Neural progenitor cell (in vitro differentiated cells): ENCODE data around the gene VIPR1.

Experiments used
- EZH2 ChIP-seq: fragments of 200-600 bp; sonication (generic); IDR thresholded peaks from 2 replicates; pipeline ENCODE4 v1.6.1; 2017; ENCODE audit warnings: antibody characterized with exemption, mild to moderate bottlenecking, moderate library complexity
- EZH2phosphoT487 ChIP-seq: fragments of 200-600 bp; sonication (generic); IDR thresholded peaks from 2 replicates; pipeline ENCODE4 v1.6.1; 2017; ENCODE audit warnings: antibody characterized with exemption
- TF ChIP-seq, protein P1 (sequence below): fragments of 200-600 bp; sonication (generic); IDR thresholded peaks from 2 replicates; pipeline ENCODE4 v1.5.1; 2017; ENCODE audit warnings: antibody characterized with exemption, mild to moderate bottlenecking

- TF ChIP-seq, protein P1, sequence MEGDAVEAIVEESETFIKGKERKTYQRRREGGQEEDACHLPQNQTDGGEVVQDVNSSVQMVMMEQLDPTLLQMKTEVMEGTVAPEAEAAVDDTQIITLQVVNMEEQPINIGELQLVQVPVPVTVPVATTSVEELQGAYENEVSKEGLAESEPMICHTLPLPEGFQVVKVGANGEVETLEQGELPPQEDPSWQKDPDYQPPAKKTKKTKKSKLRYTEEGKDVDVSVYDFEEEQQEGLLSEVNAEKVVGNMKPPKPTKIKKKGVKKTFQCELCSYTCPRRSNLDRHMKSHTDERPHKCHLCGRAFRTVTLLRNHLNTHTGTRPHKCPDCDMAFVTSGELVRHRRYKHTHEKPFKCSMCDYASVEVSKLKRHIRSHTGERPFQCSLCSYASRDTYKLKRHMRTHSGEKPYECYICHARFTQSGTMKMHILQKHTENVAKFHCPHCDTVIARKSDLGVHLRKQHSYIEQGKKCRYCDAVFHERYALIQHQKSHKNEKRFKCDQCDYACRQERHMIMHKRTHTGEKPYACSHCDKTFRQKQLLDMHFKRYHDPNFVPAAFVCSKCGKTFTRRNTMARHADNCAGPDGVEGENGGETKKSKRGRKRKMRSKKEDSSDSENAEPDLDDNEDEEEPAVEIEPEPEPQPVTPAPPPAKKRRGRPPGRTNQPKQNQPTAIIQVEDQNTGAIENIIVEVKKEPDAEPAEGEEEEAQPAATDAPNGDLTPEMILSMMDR: peak; percentile 66
- TF ChIP-seq EZH2 (no peak), EZH2phosphoT487 (no peak)
Measured at GRCh38 chr3:42572278-42572677, 69.8 kb downstream of the VIPR1 start.
